ENCODE measurements around the gene TIMM23.
"Not testable (repeated sequence)": the region's sequence is repeated elsewhere in the genome, so short reads cannot be mapped to it uniquely, and the experiment has no call there.

DNA sequence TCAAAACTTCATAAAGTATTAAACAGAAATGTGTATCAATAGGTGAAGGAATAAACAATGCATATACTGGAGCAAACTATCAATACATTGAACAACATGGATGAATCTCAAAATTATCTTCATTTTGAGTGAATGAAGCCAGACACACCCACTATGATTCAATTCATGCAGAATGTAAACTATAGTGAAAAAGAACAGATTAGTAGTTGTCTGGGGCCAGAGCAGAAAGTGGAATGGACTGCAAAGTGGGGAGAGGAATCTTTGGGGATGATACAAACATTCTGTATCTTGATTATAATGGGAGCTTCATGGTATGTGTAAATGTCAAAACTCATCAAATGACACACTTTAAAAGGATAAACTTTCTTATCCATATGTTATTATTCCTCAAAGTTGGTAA is 23.5 kb upstream of the TIMM23 start:
- TF ChIP-seq, protein P1, sequence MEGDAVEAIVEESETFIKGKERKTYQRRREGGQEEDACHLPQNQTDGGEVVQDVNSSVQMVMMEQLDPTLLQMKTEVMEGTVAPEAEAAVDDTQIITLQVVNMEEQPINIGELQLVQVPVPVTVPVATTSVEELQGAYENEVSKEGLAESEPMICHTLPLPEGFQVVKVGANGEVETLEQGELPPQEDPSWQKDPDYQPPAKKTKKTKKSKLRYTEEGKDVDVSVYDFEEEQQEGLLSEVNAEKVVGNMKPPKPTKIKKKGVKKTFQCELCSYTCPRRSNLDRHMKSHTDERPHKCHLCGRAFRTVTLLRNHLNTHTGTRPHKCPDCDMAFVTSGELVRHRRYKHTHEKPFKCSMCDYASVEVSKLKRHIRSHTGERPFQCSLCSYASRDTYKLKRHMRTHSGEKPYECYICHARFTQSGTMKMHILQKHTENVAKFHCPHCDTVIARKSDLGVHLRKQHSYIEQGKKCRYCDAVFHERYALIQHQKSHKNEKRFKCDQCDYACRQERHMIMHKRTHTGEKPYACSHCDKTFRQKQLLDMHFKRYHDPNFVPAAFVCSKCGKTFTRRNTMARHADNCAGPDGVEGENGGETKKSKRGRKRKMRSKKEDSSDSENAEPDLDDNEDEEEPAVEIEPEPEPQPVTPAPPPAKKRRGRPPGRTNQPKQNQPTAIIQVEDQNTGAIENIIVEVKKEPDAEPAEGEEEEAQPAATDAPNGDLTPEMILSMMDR (IDR thresholded peaks at IDR 0.05; ENCODE audit: low read depth, low read length, missing input control) = not testable (repeated sequence)
- TF ChIP-seq JUND (IDR thresholded peaks at IDR 0.05) = not testable (repeated sequence)
